ENCODE results near the gene TULP4.

Gene TULP4

GRCh38 chr6:158278004-158278403, 34.3 kb upstream of the TULP4 start:
- no peaks in the 10 kb centered on the region for H3K9me3 ChIP-seq (ENCODE audit: low read depth, low read length)
- no peak overlapping the region for H3K4me3 ChIP-seq
- H3K36me3 ChIP-seq (ENCODE audit: insufficient read depth, low read length) = no peaks in the 10 kb centered on the region
- no peak for DNase-seq (ENCODE audit: low read depth, low spot score)
- no peak for TF ChIP-seq FOXP2 (optimal IDR thresholded peaks at IDR 0.05; ENCODE audit: control extremely low read depth, extremely low read length, insufficient read depth)
- no peak for TF ChIP-seq EZH2 (IDR thresholded peaks at IDR 0.05)
- no peak for TF ChIP-seq POLR2AphosphoS5 (IDR thresholded peaks at IDR 0.05; ENCODE audit: borderline replicate concordance, low read depth, low read length)
- no peak overlapping the region for H3K9ac ChIP-seq (ENCODE audit: insufficient read length)
- H3K27ac ChIP-seq = no peak overlapping the region

- DNase-seq (ENCODE audit: low read depth, low spot score) = no peak
- peak overlapping the region; percentile 70 for H3K27ac ChIP-seq
- H3K36me3 ChIP-seq (ENCODE audit: insufficient read depth, low read length) = no peaks in the 10 kb centered on the region
- no peak overlapping the region; the same call in 1 of the 2 replicates for H3K4me3 ChIP-seq
- H3K9ac ChIP-seq (ENCODE audit: insufficient read length) = no peak overlapping the region
- TF ChIP-seq EZH2 (IDR thresholded peaks at IDR 0.05) = no peak
- TF ChIP-seq POLR2AphosphoS5 (IDR thresholded peaks at IDR 0.05; ENCODE audit: borderline replicate concordance, low read depth, low read length) = no peak
- TF ChIP-seq FOXP2 (optimal IDR thresholded peaks at IDR 0.05; ENCODE audit: control extremely low read depth, extremely low read length, insufficient read depth) = no peak
- H3K9me3 ChIP-seq (ENCODE audit: low read depth, low read length) = no peaks in the 10 kb centered on the region
These were observed 32.6 kb upstream of the TULP4 start for GRCh38 chr6:158279615-158280014.

DNA sequence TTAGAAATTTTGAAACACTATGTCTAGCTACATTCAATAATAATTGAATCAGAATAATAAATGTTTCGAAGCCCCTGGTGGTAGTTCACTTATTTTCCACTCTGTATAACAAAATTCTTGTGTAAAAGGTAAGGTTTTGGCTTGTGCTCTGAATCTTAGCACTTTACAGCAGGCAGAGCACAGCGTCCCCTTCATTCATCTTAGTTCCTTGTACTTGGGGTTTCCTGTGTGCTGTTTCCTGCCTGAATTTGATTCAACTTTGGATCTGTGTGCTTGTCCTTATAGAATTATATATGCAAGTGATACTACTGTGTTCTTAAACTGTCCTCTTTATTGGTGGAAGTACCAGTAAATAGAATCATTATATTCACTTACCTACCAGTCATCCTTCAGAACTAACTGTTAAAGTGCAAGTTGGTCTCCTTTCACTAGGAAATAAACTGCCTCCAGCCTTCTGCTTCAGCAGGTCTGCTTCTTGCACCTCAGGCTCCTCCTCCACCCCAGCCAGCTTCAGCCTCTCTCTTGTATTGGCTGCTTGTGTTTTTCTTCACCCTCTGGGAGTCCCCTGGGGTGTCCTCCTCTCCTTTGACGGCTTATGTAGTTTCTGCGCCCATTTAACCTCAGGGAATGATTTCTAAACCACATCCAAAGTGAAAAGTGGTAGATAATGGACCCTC, 28.8 kb upstream of the TULP4 start:
- H3K27ac ChIP-seq = peak overlapping the region; percentile 94

GRCh38 chr6:158284007-158284875, 28.0 kb upstream of the TULP4 start:
- Histone ChIP-seq H3K9me3 (ENCODE audit: low read depth, low read length) (no peaks in the 10 kb centered on the region), H3K4me3 (peak overlapping the region; percentile 55), H3K36me3 (ENCODE audit: insufficient read depth, low read length) (no peaks in the 10 kb centered on the region), H3K9ac (ENCODE audit: insufficient read length) (peak overlapping the region; percentile 54), H3K27ac (peak overlapping the region; percentile 94)
- DNase-seq (ENCODE audit: low read depth, low spot score) = peak; percentile 39
- TF ChIP-seq POLR2AphosphoS5 (IDR thresholded peaks at IDR 0.05; ENCODE audit: borderline replicate concordance, low read depth, low read length) = no peak
- TF ChIP-seq FOXP2 (optimal IDR thresholded peaks at IDR 0.05; ENCODE audit: control extremely low read depth, extremely low read length, insufficient read depth) = no peak
- no peak for TF ChIP-seq EZH2 (IDR thresholded peaks at IDR 0.05)

More for the DNA sequence above, 28.8 kb upstream of the TULP4 start:
- H3K9me3 ChIP-seq (ENCODE audit: low read depth, low read length) = no peaks in the 10 kb centered on the region
- DNase-seq (ENCODE audit: low read depth, low spot score) = peak; percentile 30
- TF ChIP-seq FOXP2 (optimal IDR thresholded peaks at IDR 0.05; ENCODE audit: control extremely low read depth, extremely low read length, insufficient read depth) = no peak
- TF ChIP-seq POLR2AphosphoS5 (IDR thresholded peaks at IDR 0.05; ENCODE audit: borderline replicate concordance, low read depth, low read length) = no peak
- no peak for TF ChIP-seq EZH2 (IDR thresholded peaks at IDR 0.05)
- peak overlapping the region; percentile 55 for H3K4me3 ChIP-seq
- no peaks in the 10 kb centered on the region for H3K36me3 ChIP-seq (ENCODE audit: insufficient read depth, low read length)
- H3K9ac ChIP-seq (ENCODE audit: insufficient read length) = peak overlapping the region; percentile 54

- Histone ChIP-seq H3K9me3 (ENCODE audit: low read depth, low read length) (no peaks in the 10 kb centered on the region), H3K9ac (ENCODE audit: insufficient read length) (peak overlapping the region; percentile 1), H3K4me3 (peak overlapping the region; percentile 55), H3K36me3 (ENCODE audit: insufficient read depth, low read length) (no peaks in the 10 kb centered on the region), H3K27ac (peak overlapping the region; percentile 94)
- DNase-seq (ENCODE audit: low read depth, low spot score) = no peak
- TF ChIP-seq POLR2AphosphoS5 (IDR thresholded peaks at IDR 0.05; ENCODE audit: borderline replicate concordance, low read depth, low read length) (no peak), EZH2 (IDR thresholded peaks at IDR 0.05) (no peak), FOXP2 (optimal IDR thresholded peaks at IDR 0.05; ENCODE audit: control extremely low read depth, extremely low read length, insufficient read depth) (no peak)
These were observed 27.2 kb upstream of the TULP4 start for GRCh38 chr6:158284876-158285655.

GRCh38 chr6:158285656-158286021, 26.6 kb upstream of the TULP4 start:
- Histone ChIP-seq H3K27ac (no peak overlapping the region), H3K9me3 (ENCODE audit: low read depth, low read length) (no peaks in the 10 kb centered on the region), H3K9ac (ENCODE audit: insufficient read length) (no peak overlapping the region), H3K36me3 (ENCODE audit: insufficient read depth, low read length) (no peaks in the 10 kb centered on the region), H3K4me3 (no peak overlapping the region)
- TF ChIP-seq POLR2AphosphoS5 (IDR thresholded peaks at IDR 0.05; ENCODE audit: borderline replicate concordance, low read depth, low read length) (no peak), EZH2 (IDR thresholded peaks at IDR 0.05) (no peak), FOXP2 (optimal IDR thresholded peaks at IDR 0.05; ENCODE audit: control extremely low read depth, extremely low read length, insufficient read depth) (no peak)
- DNase-seq (ENCODE audit: low read depth, low spot score) = no peak

GRCh38 chr6:158286413-158286812, 25.9 kb upstream of the TULP4 start:
- Histone ChIP-seq H3K36me3 (ENCODE audit: insufficient read depth, low read length) (no peaks in the 10 kb centered on the region), H3K9me3 (ENCODE audit: low read depth, low read length) (no peaks in the 10 kb centered on the region), H3K27ac (no peak overlapping the region), H3K9ac (ENCODE audit: insufficient read length) (no peak overlapping the region), H3K4me3 (no peak overlapping the region)
- no peak for DNase-seq (ENCODE audit: low read depth, low spot score)
- no peak for TF ChIP-seq FOXP2 (optimal IDR thresholded peaks at IDR 0.05; ENCODE audit: control extremely low read depth, extremely low read length, insufficient read depth)
- no peak for TF ChIP-seq EZH2 (IDR thresholded peaks at IDR 0.05)
- no peak for TF ChIP-seq POLR2AphosphoS5 (IDR thresholded peaks at IDR 0.05; ENCODE audit: borderline replicate concordance, low read depth, low read length)

- Histone ChIP-seq H3K9me3 (ENCODE audit: low read depth, low read length) (no peaks in the 10 kb centered on the region), H3K36me3 (ENCODE audit: insufficient read depth, low read length) (no peaks in the 10 kb centered on the region), H3K27ac (0 out of 2 replicates have a peak overlapping the region, but pooled peaks have one; percentile 12), H3K9ac (ENCODE audit: insufficient read length) (no peak overlapping the region), H3K4me3 (no peak overlapping the region)
- TF ChIP-seq EZH2 (IDR thresholded peaks at IDR 0.05) = no peak
- TF ChIP-seq FOXP2 (optimal IDR thresholded peaks at IDR 0.05; ENCODE audit: control extremely low read depth, extremely low read length, insufficient read depth) = no peak
- no peak for TF ChIP-seq POLR2AphosphoS5 (IDR thresholded peaks at IDR 0.05; ENCODE audit: borderline replicate concordance, low read depth, low read length)
- no peak for DNase-seq (ENCODE audit: low read depth, low spot score)
These were observed 25.2 kb upstream of the TULP4 start for GRCh38 chr6:158287047-158287446.

All from SK-N-MC (cell line).